ENCODE results near the gene VPS37D. TPM values are rescaled to one million over a fixed set of nuclear protein-coding genes. Genes with fewer than 3 reads are reported as not detected.

Gene VPS37D
- total RNA-seq, 1 donor from 2014 or later: 9.8 TPM

GRCh38 chr7:73626814-73627213 lies 40.8 kb upstream of the VPS37D start:
- no peak overlapping the region for H3K4me3 Mint-ChIP-seq (ENCODE audit: unreplicated experiment)
- no peak overlapping the region for H3K27ac Mint-ChIP-seq (ENCODE audit: unreplicated experiment)
- DNase-seq (ENCODE audit: low spot score): no peak
- no peaks in the 10 kb centered on the region for H3K9me3 Mint-ChIP-seq (ENCODE audit: unreplicated experiment)
- H3K4me1 Mint-ChIP-seq (ENCODE audit: unreplicated experiment): peaks cover 5% of the 10 kb centered on the region
- TF ChIP-seq CTCF (IDR thresholded peaks at IDR 0.05; ENCODE audit: unreplicated experiment): no peak
- no peaks in the 10 kb centered on the region for H3K36me3 Mint-ChIP-seq (ENCODE audit: low read depth, unreplicated experiment)
- peaks cover 6% of the 10 kb centered on the region for H3K27me3 Mint-ChIP-seq (ENCODE audit: unreplicated experiment)

DNA sequence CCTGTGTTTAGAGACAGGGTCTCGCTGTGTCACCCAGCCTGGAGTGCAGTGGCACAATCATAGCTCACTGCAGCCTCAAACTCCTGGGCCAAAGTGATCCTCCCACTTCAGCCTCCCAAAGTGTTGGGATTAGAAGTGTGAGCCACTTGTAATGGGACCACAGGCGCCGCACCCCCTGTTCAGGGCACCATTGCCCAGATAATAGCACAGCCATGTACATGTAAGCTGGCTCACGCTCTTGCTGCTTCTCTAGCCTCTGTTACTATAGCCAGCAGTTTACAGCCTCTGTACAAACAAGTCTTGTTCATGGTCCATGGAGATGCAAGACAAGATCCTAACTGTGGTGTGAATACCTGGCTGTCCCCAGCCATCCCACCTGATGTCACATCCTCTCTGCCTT lies 39.1 kb upstream of the VPS37D start:
- no peak for TF ChIP-seq CTCF (IDR thresholded peaks at IDR 0.05; ENCODE audit: unreplicated experiment)
- Mint-ChIP-seq H3K4me3 (ENCODE audit: unreplicated experiment) (no peak overlapping the region), H3K27me3 (ENCODE audit: unreplicated experiment) (peaks cover 5% of the 10 kb centered on the region), H3K4me1 (ENCODE audit: unreplicated experiment) (peaks cover 5% of the 10 kb centered on the region), H3K27ac (ENCODE audit: unreplicated experiment) (no peak overlapping the region), H3K9me3 (ENCODE audit: unreplicated experiment) (no peaks in the 10 kb centered on the region), H3K36me3 (ENCODE audit: low read depth, unreplicated experiment) (no peaks in the 10 kb centered on the region)
- no peak for DNase-seq (ENCODE audit: low spot score)

GRCh38 chr7:73631558-73631957 lies 36.1 kb upstream of the VPS37D start:
- no peaks in the 10 kb centered on the region for H3K36me3 Mint-ChIP-seq (ENCODE audit: low read depth, unreplicated experiment)
- no peaks in the 10 kb centered on the region for H3K9me3 Mint-ChIP-seq (ENCODE audit: unreplicated experiment)
- no peak overlapping the region for H3K4me3 Mint-ChIP-seq (ENCODE audit: unreplicated experiment)
- peaks cover 2% of the 10 kb centered on the region for H3K4me1 Mint-ChIP-seq (ENCODE audit: unreplicated experiment)
- no peak for DNase-seq (ENCODE audit: low spot score)
- H3K27ac Mint-ChIP-seq (ENCODE audit: unreplicated experiment): no peak overlapping the region
- no peak for TF ChIP-seq CTCF (IDR thresholded peaks at IDR 0.05; ENCODE audit: unreplicated experiment)
- H3K27me3 Mint-ChIP-seq (ENCODE audit: unreplicated experiment): peaks cover 8% of the 10 kb centered on the region

- peaks cover 2% of the 10 kb centered on the region for H3K4me1 Mint-ChIP-seq (ENCODE audit: unreplicated experiment)
- H3K36me3 Mint-ChIP-seq (ENCODE audit: low read depth, unreplicated experiment): no peaks in the 10 kb centered on the region
- DNase-seq (ENCODE audit: low spot score): no peak
- peaks cover 8% of the 10 kb centered on the region for H3K27me3 Mint-ChIP-seq (ENCODE audit: unreplicated experiment)
- H3K27ac Mint-ChIP-seq (ENCODE audit: unreplicated experiment): no peak overlapping the region
- no peak overlapping the region for H3K4me3 Mint-ChIP-seq (ENCODE audit: unreplicated experiment)
- no peak for TF ChIP-seq CTCF (IDR thresholded peaks at IDR 0.05; ENCODE audit: unreplicated experiment)
- H3K9me3 Mint-ChIP-seq (ENCODE audit: unreplicated experiment): no peaks in the 10 kb centered on the region
These were observed 34.3 kb upstream of the VPS37D start for GRCh38 chr7:73633323-73633722.

GRCh38 chr7:73633844-73634243 lies 33.8 kb upstream of the VPS37D start:
- Mint-ChIP-seq H3K36me3 (ENCODE audit: low read depth, unreplicated experiment) (no peaks in the 10 kb centered on the region), H3K27me3 (ENCODE audit: unreplicated experiment) (peaks cover 8% of the 10 kb centered on the region), H3K4me3 (ENCODE audit: unreplicated experiment) (no peak overlapping the region), H3K4me1 (ENCODE audit: unreplicated experiment) (peaks cover 2% of the 10 kb centered on the region), H3K9me3 (ENCODE audit: unreplicated experiment) (no peaks in the 10 kb centered on the region), H3K27ac (ENCODE audit: unreplicated experiment) (no peak overlapping the region)
- no peak for DNase-seq (ENCODE audit: low spot score)
- no peak for TF ChIP-seq CTCF (IDR thresholded peaks at IDR 0.05; ENCODE audit: unreplicated experiment)

Measured in endothelial cell (in vitro differentiated cells).